ENCODE data around the gene SRGAP1.

- TF ChIP-seq, protein P1, sequence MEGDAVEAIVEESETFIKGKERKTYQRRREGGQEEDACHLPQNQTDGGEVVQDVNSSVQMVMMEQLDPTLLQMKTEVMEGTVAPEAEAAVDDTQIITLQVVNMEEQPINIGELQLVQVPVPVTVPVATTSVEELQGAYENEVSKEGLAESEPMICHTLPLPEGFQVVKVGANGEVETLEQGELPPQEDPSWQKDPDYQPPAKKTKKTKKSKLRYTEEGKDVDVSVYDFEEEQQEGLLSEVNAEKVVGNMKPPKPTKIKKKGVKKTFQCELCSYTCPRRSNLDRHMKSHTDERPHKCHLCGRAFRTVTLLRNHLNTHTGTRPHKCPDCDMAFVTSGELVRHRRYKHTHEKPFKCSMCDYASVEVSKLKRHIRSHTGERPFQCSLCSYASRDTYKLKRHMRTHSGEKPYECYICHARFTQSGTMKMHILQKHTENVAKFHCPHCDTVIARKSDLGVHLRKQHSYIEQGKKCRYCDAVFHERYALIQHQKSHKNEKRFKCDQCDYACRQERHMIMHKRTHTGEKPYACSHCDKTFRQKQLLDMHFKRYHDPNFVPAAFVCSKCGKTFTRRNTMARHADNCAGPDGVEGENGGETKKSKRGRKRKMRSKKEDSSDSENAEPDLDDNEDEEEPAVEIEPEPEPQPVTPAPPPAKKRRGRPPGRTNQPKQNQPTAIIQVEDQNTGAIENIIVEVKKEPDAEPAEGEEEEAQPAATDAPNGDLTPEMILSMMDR (IDR thresholded peaks at IDR 0.05) = no peak
- no peak for TF ChIP-seq POLR2A (IDR thresholded peaks at IDR 0.05)
Observed at GRCh38 chr12:64184216-64184615, 339.7 kb downstream of the SRGAP1 start.

All from vagina (tissue), 2 donors.